Activated CD4-positive, alpha-beta T cell treated with anti-CD3 and anti-CD28 coated beads, Interleukin-2, amount 50 U/mL, for 48 hours (primary cell): ENCODE measurements around the gene CALM1.

Source experiments
- DNase-seq, 2 experiments: peaks; one replicate each; pipeline ENCODE4 v3.0.0-alpha.2; 2020

Gene CALM1

DNA sequence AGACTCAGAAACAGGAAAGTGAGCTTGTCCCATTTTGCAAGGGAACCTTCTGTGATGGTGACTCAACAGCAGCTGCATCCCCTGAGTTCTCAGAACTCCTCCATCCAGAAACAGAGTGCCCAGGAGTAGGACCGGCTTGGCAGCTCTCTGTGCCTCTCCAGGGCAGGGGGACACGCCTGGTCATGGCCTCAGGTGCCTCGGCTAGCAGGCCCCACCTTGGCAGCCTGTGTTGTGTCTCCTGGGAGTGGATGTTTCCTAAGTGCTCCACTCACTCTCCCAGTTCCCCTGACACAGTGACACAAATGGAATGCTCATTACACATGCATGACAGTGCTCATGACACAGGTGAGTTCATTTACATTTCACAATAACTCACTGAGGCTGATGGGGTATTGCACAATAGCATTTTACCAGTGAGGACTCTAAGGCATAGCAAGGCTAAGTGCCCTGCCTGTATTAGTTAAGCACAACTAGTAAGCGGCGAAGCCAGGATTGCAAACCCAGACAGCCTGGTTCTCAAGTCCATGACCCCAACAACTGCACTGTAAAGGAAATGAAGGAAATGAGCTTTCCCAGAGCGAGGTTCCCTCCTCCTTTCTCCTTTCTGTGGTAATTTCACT is 47.4 kb downstream of the CALM1 start:
- no peak for DNase-seq

GRCh38 chr14:90445011-90445410 is 48.2 kb downstream of the CALM1 start:
- DNase-seq = no peak

- DNase-seq = no peak
These were observed 49.6 kb downstream of the CALM1 start for GRCh38 chr14:90446405-90446804.

DNA sequence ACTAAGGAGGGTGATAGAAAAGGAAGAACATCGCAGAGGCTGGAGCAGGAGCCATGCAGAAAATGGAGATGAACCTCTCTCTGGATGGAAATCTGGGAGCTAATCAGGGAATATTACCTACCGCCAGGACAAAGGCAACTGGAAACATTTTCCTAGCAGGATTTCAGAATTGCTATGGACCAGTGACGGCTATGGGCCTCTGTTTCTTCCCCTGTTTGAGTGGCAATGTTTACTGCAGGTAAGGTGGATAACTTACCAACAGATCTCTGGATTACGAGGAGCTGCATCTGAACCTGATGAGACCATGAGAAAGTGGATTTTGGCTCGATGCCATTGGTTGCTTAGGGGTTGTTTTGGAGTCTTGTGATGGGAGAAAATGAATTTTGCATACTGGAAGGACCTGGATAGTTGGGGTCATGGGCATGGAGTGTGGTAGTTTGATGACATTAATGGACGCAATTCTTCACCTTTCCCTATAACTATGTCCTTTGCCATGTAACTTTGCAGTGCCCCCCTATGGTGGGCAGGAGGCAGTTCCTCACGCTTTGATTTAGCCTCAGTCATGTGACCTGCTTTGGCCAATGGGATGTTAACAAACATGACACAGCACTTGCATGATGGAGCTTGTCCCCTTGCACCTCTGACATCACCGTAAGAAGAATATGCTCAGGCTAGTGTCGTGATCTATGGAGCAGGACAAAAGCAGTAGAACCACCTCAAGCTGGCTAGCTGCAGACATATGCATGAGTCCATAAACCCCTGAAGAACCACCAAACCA is 51.1 kb downstream of the CALM1 start:
- no peak for DNase-seq

DNA sequence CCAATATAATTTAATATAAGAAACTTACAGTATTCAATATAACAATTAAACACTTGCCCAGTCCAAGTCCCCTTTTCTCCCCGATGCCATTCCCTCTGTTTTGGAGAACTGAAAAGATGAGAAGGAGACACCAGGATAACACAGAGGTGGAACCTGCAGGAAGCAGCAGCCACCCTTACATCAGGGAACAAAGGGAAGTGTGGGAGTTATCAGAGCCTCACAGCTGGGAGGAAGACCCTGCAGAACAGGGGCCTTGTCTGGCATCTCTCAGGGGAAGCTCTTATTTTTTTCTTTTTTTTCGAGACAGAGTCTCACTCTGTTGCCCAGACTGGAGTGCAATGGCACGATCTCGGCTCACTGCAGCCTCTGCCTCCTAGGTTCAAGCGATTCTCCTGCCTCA is 52.6 kb downstream of the CALM1 start:
- no peak for DNase-seq

DNA sequence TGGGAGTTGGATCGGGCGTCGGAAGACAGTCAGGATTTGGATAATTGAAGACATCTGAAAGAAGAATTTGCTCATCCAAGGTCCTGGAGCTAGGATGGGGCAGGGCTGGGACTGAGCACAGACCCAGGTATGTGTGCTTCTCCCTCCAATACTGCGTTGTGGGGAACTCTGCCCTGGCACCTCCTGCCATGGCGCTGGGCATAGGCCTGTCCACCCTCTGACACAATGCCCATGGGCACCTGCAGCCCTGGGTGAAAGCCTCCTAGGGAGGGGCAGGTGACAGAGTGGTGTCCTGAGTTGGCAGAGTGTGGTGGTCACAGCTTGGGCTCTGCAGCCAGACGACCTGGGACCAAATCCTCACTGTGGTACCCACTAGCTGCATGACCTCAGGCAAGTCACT is 53.3 kb downstream of the CALM1 start:
- DNase-seq = no peak

- no peak for DNase-seq
These were observed 53.8 kb downstream of the CALM1 start for GRCh38 chr14:90450667-90451066.

GRCh38 chr14:90451443-90451842 is 54.6 kb downstream of the CALM1 start:
- DNase-seq = no peak

GRCh38 chr14:90451961-90452360 is 55.1 kb downstream of the CALM1 start:
- DNase-seq = no peak

GRCh38 chr14:90452366-90452765 is 55.5 kb downstream of the CALM1 start:
- no peak for DNase-seq

GRCh38 chr14:90453401-90453951 is 56.6 kb downstream of the CALM1 start:
- no peak for DNase-seq

DNA sequence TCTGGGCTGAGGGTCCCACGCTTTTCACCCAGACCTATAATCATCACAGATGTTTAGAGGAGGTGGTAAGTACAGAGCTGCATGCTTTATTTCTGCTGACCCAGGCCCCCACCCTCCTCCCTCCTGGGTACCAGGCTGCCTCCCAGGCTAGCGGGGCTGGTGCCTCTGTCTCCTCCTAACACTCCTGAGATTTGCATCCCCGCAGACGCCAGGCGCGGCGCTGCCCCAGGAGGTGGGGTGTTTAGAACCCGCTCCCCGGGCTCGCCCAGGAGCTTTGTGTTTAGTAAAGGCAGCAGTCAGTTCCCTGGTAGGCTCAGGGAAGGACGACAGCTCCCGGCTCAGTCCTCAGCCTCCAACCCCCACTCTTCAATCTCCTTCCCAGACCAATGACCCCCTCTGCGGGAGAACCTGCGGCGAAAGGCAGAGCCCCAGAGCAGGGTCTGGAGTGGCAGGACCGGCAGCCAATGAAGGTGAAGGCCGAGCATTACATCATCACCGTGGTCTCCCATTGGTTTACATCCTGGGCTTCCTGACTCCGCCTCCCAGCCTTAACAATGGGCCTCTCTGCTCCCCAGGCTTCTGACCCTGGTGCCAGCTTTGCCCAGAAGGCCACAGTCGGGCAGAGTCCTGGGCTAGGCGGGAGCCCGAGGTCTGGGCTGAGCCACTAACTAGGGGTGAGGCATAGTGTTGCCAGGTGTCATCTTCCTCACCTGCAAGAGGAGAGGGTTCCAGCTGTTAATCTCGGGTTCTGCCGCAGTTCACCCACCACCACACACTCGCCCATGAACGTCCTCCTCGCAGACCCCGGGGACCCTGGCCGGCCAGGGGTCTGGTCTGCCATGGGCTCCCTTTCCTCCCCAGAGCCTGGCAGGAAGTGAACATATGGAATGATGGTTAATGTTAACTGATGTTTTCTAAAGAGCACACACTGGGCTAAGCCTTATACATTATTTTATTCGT is 57.5 kb downstream of the CALM1 start:
- DNase-seq = no peak

DNA sequence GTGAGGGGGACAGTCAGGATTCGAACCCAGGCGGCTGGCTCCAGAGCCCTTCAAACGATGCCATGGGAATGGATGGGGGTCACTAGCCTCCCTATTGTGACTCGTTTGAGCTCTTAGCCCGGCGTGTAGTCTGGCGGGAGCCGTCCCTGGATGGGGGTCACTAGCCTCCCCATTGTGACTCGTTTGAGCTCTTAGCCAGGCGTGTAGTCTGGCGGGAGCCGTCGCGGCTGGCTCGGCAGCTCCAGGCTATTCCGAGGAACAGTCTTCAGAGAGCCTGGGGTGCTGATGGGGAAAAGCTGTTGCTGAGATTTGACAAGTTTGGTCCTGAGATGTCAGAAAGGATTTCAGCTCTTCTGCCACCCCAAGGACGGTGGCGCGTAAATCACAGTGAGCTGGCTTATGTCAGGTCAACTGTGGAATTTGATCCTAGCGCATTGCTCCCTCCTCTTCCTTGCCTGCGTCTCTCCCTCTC is 58.3 kb downstream of the CALM1 start:
- no peak for DNase-seq

GRCh38 chr14:90456551-90456950 is 59.7 kb downstream of the CALM1 start:
- DNase-seq = no peak

- DNase-seq = no peak
These were observed 60.4 kb downstream of the CALM1 start for GRCh38 chr14:90457186-90457585.
